DOHH2 (cell line): ENCODE data around the gene PRDM10.
"Not testable (repeated sequence)": the region's sequence is repeated elsewhere in the genome, so short reads cannot be mapped to it uniquely, and the experiment has no call there.

Experiments
- CTCF ChIP-seq: fragments of 200-600 bp; sonication (generic); IDR thresholded peaks from one replicate; pipeline ENCODE4 v1.5.1; 2014; ENCODE audit warnings: antibody characterized with exemption, mild to moderate bottlenecking, low read depth, low read length; ENCODE audit not compliant: poor library complexity, severe bottlenecking
- EZH2phosphoT487 ChIP-seq: fragments of 200-600 bp; sonication (generic); IDR thresholded peaks from 2 replicates; pipeline ENCODE4 v1.6.1; 2017; ENCODE audit warnings: borderline replicate concordance, mild to moderate bottlenecking, antibody characterized with exemption, low read length, moderate library complexity, mixed read lengths

- TF ChIP-seq EZH2phosphoT487, CTCF: not testable (repeated sequence)
Measured at GRCh38 chr11:129868626-129869025, 134.0 kb downstream of the PRDM10 start.
